NCI-H146 (cell line): ENCODE results near the gene RNF5.
"Not testable (repeated sequence)": the region's sequence is repeated elsewhere in the genome, so short reads cannot be mapped to it uniquely, and the experiment has no call there.

Experiments used
- DNase-seq: peaks from one replicate; lab custom pipeline; 2025; lab: John Stamatoyannopoulos, UW

Gene RNF5

DNA sequence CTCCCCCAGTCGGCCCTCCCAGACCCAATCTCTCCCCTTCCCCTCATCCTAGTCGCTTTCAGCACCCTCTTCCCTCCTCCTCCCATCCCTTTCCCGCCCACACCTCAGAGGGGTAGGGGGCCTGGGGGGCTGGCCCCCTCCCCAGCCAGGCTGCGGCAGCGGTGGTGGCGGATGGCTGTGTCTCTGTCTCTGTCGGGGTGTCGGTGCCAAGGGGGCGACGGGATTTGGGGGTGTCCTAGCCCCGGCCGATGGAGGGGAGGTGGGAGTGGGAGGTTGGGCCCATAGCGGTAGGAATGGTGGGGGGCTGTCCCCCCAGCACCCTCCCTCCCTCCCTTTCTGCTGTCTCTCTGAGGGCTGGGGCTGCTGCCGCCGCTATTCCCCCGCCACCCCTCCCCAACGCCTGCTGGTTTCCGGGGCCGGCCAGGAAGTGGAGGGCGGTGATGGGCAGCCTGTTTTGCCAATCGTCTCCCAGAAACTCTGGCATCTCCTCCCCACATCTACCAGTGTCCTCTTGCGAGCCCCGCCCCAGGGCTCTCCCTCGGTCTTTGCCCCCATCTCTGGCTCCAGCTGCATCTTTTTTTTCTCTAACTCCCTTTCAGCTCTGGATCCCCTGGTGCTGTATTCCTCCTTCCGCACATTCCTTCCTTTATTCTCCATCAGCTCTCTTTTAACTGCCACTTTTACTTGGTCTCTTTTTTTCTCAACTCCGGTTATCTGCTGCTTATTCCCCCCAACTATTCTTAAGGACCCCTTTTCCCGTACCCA is 2.3 kb upstream of the RNF5 start, which contains the start of gene AGPAT1:
TSS of gene AGPAT1 (minus strand) at position 374 of the 765 bp plus-strand sequence. CDS start 4,588 bp downstream, outside the sequence.
- DNase-seq: peak; percentile 97

DNA sequence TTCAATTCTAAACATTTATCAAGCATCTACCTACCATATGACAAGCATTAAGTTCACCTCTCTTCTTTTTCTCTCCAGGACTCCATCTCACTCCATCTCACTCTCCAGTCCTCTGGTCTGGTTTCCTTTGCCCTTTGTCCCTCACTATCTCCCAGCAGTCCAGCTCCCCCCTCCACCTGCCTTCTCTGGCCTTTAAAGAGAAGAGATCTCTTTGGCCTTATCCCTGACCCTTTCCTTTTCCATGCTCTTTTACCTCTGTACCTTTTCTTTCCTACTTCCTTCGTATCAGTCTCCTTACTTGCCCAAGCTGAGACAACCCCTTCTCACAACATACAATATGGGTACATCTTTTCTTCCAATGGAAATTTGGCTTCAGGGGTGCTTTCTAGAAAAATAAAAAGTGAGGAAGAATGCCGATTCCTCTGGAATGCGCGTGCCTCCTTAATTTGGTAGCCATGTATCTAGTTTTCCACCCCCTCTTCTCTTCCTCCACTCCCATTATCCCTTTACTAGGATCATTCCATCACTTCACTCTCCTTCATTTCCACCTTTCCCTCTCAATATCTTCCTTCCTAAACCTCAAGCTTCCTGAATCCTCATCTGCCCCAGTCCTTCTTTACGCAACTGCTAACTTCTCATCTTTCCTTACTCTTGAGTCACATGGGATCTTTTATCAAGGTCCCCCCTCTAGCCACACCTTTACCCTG is 1.6 kb upstream of the RNF5 start:
- peak; percentile 22 for DNase-seq

DNA sequence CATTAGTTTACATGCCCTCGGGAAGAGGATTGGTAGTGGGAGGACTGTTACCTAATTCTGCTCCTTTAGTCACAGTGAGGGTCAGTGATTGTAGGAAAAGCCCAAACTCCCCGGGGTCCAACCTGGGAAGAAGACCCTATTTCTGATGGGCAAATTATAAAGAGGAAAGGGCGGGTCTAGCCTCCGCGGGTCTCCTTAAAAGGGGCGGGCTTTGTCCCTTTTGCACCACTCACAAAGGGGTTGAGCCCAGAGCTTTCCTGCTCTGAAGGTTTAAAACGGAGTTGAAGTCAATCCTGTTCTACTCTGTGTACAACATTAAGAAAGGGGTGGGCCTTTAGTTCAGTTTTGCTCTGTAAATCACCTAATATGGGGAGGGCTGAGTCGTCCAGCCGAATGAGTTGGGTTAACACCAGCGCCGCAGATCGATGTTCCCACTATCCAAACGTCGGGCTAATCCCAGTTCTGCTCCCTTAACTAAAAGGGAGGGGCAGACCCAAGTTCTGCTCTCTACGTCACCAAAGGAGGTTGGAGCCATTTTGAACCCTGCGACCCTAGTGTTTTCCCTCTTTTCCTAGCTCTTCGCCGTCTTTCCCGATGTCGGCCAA is 920 bp upstream of the RNF5 start:
- DNase-seq: peak; percentile 78

DNA sequence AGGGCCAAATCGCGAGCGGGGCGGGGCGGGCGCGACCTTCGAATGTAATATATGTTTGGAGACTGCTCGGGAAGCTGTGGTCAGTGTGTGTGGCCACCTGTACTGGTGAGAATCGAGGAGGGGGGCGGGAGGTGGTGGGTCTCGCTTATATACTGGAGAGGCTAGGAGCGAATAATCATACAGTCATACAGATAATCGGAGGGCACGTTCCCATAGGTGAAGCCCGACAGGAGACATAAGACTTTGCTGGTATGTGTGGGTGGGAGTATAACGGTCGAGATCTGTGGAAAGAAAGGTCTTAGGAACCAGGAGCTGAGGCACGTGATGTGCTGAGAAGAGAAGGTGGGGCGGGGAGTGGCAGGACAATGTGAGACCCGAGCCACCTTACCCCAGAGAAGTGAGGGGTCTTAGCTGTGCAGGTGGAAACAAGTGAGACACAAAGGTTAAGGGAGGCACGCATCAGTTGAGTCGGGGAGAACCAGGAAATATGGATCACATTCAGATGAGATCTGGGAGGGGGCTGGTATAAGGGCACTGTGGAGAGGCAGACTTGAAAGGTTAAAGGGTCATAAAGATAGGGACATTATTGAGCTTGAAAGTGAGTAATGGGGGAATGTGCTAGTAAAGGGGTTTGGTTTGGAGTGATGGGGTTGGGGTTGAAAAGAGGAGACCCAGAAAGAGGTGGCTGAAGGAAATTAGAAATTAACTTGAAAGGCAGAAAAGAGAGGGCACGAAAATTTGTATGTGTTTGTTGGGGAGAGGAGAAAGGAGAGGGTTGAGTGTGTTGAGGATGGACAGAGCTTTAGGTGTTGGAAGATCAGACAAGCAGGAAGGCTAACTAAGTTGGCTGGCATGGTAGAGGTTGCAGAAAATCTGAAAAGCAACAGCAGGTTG is 589 bp downstream of the RNF5 start:
- DNase-seq: no peak

DNA sequence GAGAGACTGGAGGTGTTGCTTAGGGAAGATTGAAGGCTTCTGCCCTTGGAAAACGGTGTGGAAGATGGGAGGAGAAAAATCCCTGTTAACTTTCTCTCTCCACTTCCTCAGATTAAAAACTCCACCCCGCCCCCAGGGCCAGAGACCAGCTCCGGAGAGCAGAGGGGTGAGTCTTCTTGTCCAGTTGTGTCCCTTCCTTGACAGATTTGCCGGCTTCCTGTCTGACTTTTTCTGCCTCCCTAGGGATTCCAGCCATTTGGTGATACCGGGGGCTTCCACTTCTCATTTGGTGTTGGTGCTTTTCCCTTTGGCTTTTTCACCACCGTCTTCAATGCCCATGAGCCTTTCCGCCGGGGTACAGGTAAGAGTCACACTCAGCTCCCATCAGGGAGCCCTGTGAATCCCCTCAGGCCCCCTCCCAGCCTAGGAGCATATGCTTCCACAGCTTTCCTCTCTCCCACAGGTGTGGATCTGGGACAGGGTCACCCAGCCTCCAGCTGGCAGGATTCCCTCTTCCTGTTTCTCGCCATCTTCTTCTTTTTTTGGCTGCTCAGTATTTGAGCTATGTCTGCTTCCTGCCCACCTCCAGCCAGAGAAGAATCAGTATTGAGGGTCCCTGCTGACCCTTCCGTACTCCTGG is 1.7 kb downstream of the RNF5 start:
- no peak for DNase-seq

DNA sequence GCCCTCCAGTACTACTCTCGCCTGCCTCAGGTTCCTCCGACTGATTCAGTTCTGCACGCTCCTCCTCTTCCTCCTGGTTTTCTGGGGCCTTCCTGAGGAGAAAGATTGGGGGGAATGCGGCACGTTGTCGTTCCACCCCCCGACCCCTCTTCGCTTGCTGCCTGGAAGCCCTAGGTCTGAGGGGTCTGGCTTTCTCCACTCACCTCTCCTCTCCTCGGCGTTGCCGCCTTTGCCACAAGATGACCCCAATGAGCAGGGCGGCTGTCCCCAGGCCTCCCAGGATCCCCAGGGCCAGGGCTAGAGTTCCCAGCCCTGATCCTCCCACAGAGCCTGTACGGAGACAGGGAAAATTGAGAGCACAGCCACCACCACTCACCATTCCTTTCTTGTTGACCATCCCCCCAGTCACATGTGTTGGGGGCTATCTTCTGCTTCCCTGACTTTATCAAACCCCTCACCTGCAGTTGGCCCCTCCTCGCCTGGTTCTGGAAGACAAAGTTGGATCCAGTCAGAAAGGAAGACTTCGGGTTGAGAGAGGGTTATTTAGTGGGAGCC is 3.0 kb downstream of the RNF5 start:
- no peak for DNase-seq

DNA sequence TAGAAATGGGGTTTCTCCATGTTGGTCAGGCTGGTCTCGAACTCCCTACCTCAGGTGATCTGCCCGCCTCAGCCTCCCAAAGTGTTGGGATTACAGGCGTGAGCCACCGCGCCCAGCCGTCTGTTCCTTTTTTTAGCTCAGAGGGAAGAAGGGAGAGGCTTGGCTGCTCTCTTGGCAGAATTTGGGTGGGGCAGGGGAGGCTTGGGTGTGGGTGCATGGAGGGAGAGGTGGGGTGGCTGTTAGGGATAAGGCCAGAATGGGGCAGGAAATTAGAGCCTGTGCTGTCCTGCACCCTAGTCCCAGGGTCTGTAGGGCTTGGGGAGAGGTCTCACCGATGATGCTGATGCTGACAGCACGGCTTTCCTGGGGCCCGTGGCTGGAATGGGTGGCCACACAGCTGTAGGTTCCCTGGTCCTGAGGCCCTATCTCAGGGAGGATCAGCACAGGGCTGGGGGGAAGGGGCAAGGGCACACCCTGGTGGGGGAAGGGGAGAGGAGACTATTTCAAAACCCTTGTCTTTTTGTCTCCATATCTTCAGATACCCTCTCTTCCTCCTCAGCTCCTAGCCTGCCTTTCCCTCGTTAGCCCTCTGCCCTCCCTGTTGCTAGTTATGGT is 3.8 kb downstream of the RNF5 start:
- DNase-seq: no peak

DNA sequence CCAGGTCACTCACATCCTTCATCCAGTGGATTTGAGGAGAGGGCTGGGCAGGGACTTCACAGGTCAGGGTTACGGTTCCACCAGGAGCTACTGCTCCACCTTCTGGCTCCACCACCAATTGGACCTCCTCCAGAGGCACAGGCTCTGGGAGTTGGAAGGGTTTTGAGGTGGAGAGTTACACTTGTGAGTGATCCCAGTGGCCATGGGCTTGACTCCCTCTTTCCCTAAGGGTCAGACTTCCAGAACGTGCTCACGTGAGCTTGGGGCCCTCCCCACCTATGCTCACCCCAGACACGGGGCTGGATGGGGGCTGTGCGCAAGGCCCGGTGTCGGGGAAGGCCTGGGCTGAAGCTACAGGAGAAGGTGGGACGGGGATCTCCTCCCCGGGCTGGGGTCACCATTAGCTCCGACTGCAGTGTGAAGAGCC is 4.4 kb downstream of the RNF5 start:
- no peak for DNase-seq

DNA sequence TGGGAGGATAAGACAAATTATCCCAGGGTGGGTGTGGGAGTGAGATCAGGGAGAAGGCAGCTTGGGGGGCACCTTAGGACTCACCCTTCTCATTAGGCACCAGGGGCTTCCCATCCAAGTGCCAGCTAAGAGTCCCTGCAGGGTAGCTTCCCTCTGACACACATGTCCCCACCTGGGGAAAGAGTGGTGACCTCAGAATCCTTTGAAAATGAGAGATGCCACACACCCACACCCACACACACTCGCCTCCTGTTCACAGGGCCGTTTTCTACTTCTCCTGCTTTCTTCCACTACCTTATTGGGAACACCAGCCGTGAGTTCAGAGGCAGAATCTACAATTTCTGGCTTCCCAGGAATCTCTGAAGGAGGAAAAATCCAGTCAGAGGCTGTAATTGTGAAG is 4.8 kb downstream of the RNF5 start:
- DNase-seq: no peak

DNA sequence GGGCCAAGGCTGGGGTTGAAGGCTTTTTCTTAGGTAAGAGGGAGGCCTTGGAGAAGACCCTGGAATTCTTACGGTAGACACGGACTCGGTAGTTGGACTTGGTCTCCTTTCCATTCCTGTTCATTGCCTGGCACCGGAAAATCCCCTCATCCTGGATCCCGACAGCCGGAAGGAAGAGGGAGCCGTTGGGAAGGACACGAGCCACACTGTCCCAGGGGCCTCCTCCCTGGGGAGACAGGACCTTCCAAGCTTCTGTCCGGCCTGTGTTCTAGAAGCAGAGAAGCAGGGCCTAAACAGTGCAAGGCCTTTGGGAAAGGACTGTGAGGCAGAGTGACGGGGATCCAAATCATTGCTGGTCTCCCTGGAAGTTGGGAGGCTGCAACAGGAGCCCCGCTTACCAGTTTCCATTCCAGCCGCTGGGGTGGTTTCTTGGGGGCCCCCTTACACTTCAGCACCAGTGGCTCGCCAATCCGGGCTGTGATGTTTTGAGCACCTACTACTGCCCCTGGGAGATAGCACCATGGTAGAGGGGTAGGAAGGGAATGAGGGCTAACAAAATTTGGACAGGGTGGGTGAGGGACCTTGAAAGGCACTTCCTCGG is 5.4 kb downstream of the RNF5 start:
- no peak for DNase-seq

DNA sequence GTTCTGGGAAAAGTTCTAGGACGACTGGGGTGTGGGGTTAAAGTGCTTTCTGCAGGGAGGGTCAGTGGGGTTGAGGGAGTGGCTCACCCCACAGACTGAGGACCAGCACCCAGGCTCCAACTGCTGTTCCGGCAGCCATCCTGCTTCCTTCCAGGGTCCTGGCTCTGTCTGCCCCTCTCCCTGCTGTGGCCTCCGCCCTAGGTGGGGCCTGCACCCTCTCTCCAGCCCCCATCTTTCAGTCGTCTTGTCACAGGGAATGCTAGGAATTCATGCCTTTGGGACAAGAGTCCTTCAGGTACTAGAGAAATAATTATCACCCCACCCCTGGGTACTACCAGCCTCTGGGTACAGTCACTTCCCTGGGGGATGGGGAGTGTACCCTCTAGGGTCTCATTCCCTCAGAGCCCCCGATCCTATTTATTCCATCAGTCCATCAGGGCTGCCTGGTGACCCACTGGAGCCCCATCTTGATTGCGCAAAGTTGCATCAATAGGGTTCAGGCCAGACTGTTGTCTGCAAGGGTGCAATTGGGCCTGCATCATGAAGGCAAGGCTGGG is 6.0 kb downstream of the RNF5 start, which contains the start of gene AGER:
TSS of gene AGER (minus strand) at position 170 of the 557 bp plus-strand sequence. CDS start at position 139, 31 bp downstream.
- DNase-seq: no peak

DNA sequence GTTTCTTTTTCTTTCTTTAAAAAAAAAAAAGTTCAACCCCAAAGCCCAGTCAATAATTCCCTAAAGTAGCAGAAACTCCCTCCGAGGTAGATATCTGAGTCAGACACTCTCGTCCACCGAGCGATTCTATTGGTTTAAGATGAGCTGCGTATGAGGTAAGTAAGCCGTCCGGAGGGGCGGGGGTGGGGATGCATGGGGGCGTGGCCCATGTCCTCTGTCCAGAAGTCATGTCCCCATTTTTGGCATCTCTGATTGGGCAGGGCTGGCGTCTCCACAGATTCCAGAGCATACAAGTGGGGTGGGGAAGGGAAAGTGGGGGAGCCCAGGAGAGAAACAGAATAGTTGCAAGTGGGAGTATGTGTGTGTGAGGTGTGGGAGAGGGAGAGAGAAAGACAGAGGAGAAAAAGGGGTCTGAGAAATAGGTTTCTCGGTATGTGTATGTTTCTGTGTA is 7.5 kb downstream of the RNF5 start:
- not testable (repeated sequence) for DNase-seq

DNA sequence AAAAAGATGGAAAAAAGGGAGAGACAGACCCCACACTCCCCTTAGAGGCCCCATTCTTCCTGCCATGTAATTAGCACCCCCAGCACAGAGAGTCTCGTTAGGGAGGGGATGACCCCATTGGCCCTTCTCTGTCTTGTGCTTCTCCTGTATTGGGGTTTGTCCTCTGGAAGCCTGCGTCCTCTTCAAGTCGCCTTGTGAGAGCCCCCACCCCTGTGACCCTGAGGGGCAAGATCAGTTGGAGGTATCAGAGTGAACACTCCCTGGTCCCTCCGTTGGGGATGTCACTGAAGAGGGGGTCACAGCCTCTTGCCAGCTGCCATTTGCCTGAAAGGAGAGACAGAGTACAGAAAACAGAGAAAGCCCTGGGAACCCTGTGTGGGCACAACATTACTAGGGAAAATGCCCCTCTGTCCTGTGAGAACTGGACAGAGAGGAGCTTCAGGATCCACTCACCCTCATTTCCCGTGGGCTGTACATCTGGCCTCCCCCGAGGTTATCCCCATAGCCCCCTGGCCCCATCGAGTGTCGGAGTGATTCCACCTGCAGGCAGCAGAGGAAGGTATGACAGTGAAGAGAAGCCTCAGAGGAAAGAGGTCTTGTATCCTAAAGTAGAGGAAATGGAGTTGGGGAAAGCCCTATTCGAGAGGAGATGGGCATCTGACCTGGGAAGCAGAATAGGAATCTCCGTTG is 8.1 kb downstream of the RNF5 start:
- not testable (repeated sequence) for DNase-seq

DNA sequence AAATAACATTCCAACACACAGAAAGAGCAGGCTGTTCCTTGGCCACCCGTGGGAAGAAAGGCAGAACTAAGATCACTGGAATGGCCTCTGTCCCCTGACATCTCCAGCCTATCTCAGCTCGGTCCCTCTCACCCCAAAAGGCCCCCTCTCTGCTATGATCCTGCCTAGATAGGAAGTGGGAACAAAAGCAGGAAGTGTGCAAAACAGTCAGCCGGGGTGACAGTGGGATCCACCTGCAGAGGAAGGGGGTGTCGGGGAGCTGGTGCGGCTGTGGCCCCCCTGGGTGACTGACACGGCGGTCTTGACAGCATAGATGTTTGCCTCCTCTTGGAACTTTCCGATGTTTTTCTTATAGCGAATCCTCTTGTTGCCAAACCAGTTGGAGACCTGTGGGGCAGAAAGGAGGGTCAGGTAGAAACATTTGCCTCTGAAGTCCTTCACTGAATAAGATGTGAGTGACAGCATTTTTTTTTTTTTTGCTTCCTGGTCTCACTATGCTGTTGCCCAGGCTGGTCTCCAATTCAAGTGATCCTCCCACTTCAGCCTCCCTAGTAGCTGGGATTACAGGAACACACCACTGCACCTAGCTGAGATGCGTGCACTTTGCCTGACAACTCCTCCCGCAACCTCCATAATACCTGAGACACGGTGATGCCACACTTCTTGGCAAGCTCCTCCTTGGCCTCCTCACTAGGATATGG is 9.0 kb downstream of the RNF5 start:
- no peak for DNase-seq

DNA sequence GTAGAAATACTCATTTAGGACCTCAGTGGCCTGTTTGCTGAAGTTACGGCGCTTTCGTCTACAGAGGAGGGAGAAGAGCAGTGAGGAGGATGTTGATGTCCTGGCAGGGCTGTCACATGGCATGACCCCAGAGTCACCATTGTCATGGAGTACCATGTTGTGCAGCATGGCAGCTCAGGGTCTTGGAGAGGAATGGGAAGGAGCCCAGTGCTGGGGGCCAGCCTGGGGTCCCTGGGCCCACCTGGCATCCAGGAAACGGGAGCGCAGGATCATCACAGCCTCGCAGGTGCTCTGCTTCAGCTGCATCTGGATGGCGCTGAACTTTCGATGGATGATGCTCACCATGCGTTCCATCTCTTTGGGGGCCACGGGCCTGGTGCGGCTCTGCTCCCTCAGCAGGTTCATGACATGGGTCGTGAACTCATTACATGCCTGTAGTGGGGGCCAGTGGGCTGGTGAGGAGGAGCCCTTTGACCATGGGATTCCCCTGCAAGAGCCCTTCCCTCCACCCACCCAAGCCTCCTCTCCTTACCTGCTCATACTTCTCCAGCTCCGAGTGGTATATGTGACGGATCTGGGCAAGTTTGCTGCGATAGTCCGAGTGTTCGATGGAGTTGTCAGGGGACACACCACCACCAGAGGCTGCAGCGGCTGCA is 9.6 kb downstream of the RNF5 start:
- not testable (repeated sequence) for DNase-seq

DNA sequence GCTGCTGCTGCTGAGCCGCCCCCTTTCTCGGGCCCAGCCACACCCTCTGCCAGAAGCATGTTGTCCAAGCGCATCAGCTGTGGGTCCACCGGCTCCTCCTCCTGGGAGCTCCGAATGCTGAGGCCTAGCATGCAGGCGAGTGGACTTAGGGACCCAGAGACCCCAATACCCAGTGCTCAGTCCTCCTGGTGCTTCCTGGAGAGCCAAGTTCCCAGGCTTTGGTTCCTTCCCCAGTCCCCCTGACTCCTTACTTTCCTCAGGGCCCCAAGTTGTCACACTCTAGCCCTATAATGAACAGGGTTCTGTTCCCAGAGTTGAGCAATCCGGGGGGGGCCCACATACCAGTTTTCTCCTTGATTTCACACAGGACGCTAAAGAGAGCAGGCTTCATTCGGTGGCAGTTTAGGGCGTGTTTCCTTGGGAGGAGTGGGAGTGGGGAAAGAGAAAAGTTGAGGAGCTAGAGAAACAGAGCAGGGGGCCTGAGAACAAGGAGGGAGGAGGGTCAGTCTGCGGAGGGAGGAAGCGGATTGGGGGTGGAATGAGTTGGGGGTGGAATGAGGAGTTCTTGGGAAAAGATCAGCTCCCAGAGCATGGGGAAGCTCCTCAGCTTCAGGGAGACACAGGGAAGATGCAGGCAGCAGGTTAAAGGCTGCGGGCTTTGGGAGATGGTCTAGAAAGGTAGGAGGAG is 10.3 kb downstream of the RNF5 start:
- DNase-seq: no peak

DNA sequence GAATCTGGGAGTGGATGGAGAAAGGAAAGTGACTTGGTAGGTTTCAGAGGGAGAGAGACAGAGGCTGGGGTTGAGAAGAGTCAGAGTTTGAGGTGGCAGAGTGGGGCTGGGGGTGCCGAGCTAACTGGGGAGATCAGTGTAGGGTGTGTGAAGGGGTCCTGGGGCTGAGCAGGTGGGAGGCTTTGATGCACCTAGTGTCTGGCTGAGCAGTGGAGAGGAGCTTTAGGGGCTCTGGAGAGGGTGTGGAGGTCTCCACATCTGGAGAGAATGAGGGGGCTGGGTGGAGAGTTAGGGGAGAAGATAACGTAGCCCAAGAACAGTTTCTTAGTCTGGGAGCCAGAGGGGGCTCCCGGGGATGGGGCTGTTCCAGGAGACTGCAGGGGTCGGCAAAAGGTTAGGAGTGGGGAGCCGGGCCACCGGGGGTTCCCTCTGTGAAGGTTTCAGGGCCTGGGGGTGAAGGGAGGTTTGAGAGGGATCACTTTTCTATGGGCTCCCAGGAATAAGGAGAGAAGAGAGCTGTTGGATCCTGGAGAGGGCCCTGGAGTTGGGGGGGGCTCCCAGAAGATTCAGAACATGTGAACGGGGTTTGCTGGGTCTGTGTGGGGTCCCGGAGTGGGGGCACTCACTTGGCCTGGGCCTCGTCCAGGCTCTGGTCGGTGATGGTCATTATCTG is 11.0 kb downstream of the RNF5 start:
- DNase-seq: no peak
